Skin epidermis (tissue), 12 donors: ENCODE data around the gene ADAMTSL3.
"Not testable (repeated sequence)": the region's sequence is repeated elsewhere in the genome, so short reads cannot be mapped to it uniquely, and the experiment has no call there.

Source experiments
- H3K27ac ChIP-seq, 21 experiments: fragments of 200-600 bp; sonication (generic) in 11 of 21; one replicate each; pipeline ENCODE4 v1.5.0; 2020; ENCODE audit warnings: mild to moderate bottlenecking in 3 of 21, inconsistent platforms in 2 of 21, moderate library complexity in 2 of 21
- H3K4me3 ChIP-seq, 7 experiments: fragments of 200-600 bp; sonication (generic) in 2 of 7; one replicate each; pipeline ENCODE4 v1.5.0; 2020; ENCODE audit warnings: inconsistent platforms in 2 of 7, mild to moderate bottlenecking in 2 of 7, moderate library complexity in 1 of 7

Gene ADAMTSL3

GRCh38 chr15:83734487-83734886 is 80.6 kb downstream of the ADAMTSL3 start:
- no peak overlapping the region for H3K27ac ChIP-seq
- no peak overlapping the region for H3K4me3 ChIP-seq

GRCh38 chr15:83739629-83740028 is 85.7 kb downstream of the ADAMTSL3 start:
- no peak overlapping the region for H3K4me3 ChIP-seq
- no peak overlapping the region for H3K27ac ChIP-seq

GRCh38 chr15:83745771-83746170 is 91.8 kb downstream of the ADAMTSL3 start:
- H3K27ac ChIP-seq = no peak overlapping the region
- H3K4me3 ChIP-seq = no peak overlapping the region

- Histone ChIP-seq H3K4me3 (no peak overlapping the region), H3K27ac (no peak overlapping the region)
Observed at GRCh38 chr15:83746231-83746630, 92.3 kb downstream of the ADAMTSL3 start.

- H3K4me3 ChIP-seq = no peak overlapping the region
Observed at GRCh38 chr15:83747050-83747717, 93.3 kb downstream of the ADAMTSL3 start.

GRCh38 chr15:83747718-83748110 is 93.8 kb downstream of the ADAMTSL3 start:
- Histone ChIP-seq H3K27ac (no peak overlapping the region), H3K4me3 (no peak overlapping the region)

More at GRCh38 chr15:83747050-83747717, 93.3 kb downstream of the ADAMTSL3 start:
- H3K27ac ChIP-seq = peak overlapping the region in 1 of 21 experiments; percentile 0

GRCh38 chr15:83753872-83754493 is 100.1 kb downstream of the ADAMTSL3 start:
- no peak overlapping the region for H3K4me3 ChIP-seq
- no peak overlapping the region for H3K27ac ChIP-seq

- H3K4me3 ChIP-seq = not testable (repeated sequence)
Observed at GRCh38 chr15:83757291-83757690, 103.4 kb downstream of the ADAMTSL3 start.

GRCh38 chr15:83762367-83762766 is 108.4 kb downstream of the ADAMTSL3 start:
- no peak overlapping the region for H3K4me3 ChIP-seq
- H3K27ac ChIP-seq = no peak overlapping the region

More at GRCh38 chr15:83757291-83757690, 103.4 kb downstream of the ADAMTSL3 start:
- H3K27ac ChIP-seq = not testable (repeated sequence)

GRCh38 chr15:83764201-83764838 is 110.4 kb downstream of the ADAMTSL3 start:
- Histone ChIP-seq H3K4me3 (no peak overlapping the region), H3K27ac (no peak overlapping the region)

GRCh38 chr15:83766339-83766738 is 112.4 kb downstream of the ADAMTSL3 start:
- H3K4me3 ChIP-seq = no peak overlapping the region
- H3K27ac ChIP-seq = no peak overlapping the region

GRCh38 chr15:83767741-83768140 is 113.8 kb downstream of the ADAMTSL3 start:
- no peak overlapping the region for H3K4me3 ChIP-seq
- H3K27ac ChIP-seq = no peak overlapping the region

GRCh38 chr15:83769411-83769999 is 115.6 kb downstream of the ADAMTSL3 start:
- no peak overlapping the region for H3K4me3 ChIP-seq
- no peak overlapping the region for H3K27ac ChIP-seq

GRCh38 chr15:83775738-83776137 is 121.8 kb downstream of the ADAMTSL3 start:
- no peak overlapping the region for H3K4me3 ChIP-seq

GRCh38 chr15:83776986-83777385 is 123.1 kb downstream of the ADAMTSL3 start:
- Histone ChIP-seq H3K27ac (no peak overlapping the region), H3K4me3 (no peak overlapping the region)

More at GRCh38 chr15:83775738-83776137, 121.8 kb downstream of the ADAMTSL3 start:
- no peak overlapping the region for H3K27ac ChIP-seq

GRCh38 chr15:83783227-83783626 is 129.3 kb downstream of the ADAMTSL3 start:
- no peak overlapping the region for H3K27ac ChIP-seq
- H3K4me3 ChIP-seq = no peak overlapping the region

GRCh38 chr15:83784975-83785374 is 131.1 kb downstream of the ADAMTSL3 start:
- H3K4me3 ChIP-seq = no peak overlapping the region
- no peak overlapping the region for H3K27ac ChIP-seq

- Histone ChIP-seq H3K27ac (no peak overlapping the region), H3K4me3 (no peak overlapping the region)
Observed at GRCh38 chr15:83786336-83786735, 132.4 kb downstream of the ADAMTSL3 start.

GRCh38 chr15:83793069-83793468 is 139.1 kb downstream of the ADAMTSL3 start:
- Histone ChIP-seq H3K27ac (no peak overlapping the region), H3K4me3 (no peak overlapping the region)

GRCh38 chr15:83794209-83794608 is 140.3 kb downstream of the ADAMTSL3 start:
- no peak overlapping the region for H3K27ac ChIP-seq

GRCh38 chr15:83809345-83809744 is 155.4 kb downstream of the ADAMTSL3 start:
- H3K27ac ChIP-seq = no peak overlapping the region
- H3K4me3 ChIP-seq = no peak overlapping the region

More at GRCh38 chr15:83794209-83794608, 140.3 kb downstream of the ADAMTSL3 start:
- no peak overlapping the region for H3K4me3 ChIP-seq
